GM18907 (cell line): ENCODE measurements around the gene MCTP2.
"Not testable (repeated sequence)": the region's sequence is repeated elsewhere in the genome, so short reads cannot be mapped to it uniquely, and the experiment has no call there.

Experiments used
- ATAC-seq: cut with Tn5 transposase; IDR thresholded peaks from one replicate; pipeline ENCODE4 v1.9.1; 2021; ENCODE audit warnings: mild to moderate bottlenecking, moderate library complexity; ENCODE audit not compliant: unreplicated experiment

The MCTP2 gene

GRCh38 chr15:94445566-94446160 lies 214.3 kb downstream of the MCTP2 start:
- no peak for ATAC-seq

GRCh38 chr15:94446441-94446840 lies 215.1 kb downstream of the MCTP2 start:
- ATAC-seq: no peak

GRCh38 chr15:94451466-94451865 lies 220.1 kb downstream of the MCTP2 start:
- no peak for ATAC-seq

- ATAC-seq: no peak
Measured at GRCh38 chr15:94453227-94453988, 222.0 kb downstream of the MCTP2 start.

GRCh38 chr15:94455297-94455696 lies 223.9 kb downstream of the MCTP2 start:
- ATAC-seq: no peak

GRCh38 chr15:94456226-94456625 lies 224.9 kb downstream of the MCTP2 start:
- ATAC-seq: no peak

GRCh38 chr15:94457661-94458060 lies 226.3 kb downstream of the MCTP2 start:
- ATAC-seq: no peak

GRCh38 chr15:94460624-94461023 lies 229.3 kb downstream of the MCTP2 start:
- no peak for ATAC-seq

GRCh38 chr15:94467034-94467433 lies 235.7 kb downstream of the MCTP2 start:
- peak; percentile 88 for ATAC-seq

- ATAC-seq: no peak
Measured at GRCh38 chr15:94470492-94470891, 239.1 kb downstream of the MCTP2 start.

- no peak for ATAC-seq
Measured at GRCh38 chr15:94476686-94477085, 245.3 kb downstream of the MCTP2 start.

GRCh38 chr15:94477913-94478553 lies 246.7 kb downstream of the MCTP2 start:
- no peak for ATAC-seq

GRCh38 chr15:94478763-94479162 lies 247.4 kb downstream of the MCTP2 start:
- ATAC-seq: peak; percentile 66

GRCh38 chr15:94480289-94480834 lies 249.0 kb downstream of the MCTP2 start:
- ATAC-seq: no peak

- ATAC-seq: no peak
Measured at GRCh38 chr15:94485148-94485719, 253.9 kb downstream of the MCTP2 start.

GRCh38 chr15:94487635-94488034 lies 256.3 kb downstream of the MCTP2 start:
- ATAC-seq: no peak

GRCh38 chr15:94493176-94493575 lies 261.8 kb downstream of the MCTP2 start:
- no peak for ATAC-seq

- not testable (repeated sequence) for ATAC-seq
Measured at GRCh38 chr15:94493586-94493985, 262.2 kb downstream of the MCTP2 start.

GRCh38 chr15:94494732-94495131 lies 263.4 kb downstream of the MCTP2 start:
- ATAC-seq: no peak

GRCh38 chr15:94503293-94503692 lies 271.9 kb downstream of the MCTP2 start:
- no peak for ATAC-seq

GRCh38 chr15:94509259-94509658 lies 277.9 kb downstream of the MCTP2 start:
- ATAC-seq: no peak
